ENCODE data around the gene C1QTNF8.
"Not testable (repeated sequence)": the region's sequence is repeated elsewhere in the genome, so short reads cannot be mapped to it uniquely, and the experiment has no call there.

C1QTNF8 gene

GRCh38 chr16:1093284-1094123, 2.5 kb downstream of the C1QTNF8 start:
- no peak for DNase-seq (ENCODE audit: low read depth)

- DNase-seq (ENCODE audit: low read depth) = not testable (repeated sequence)
Measured at GRCh38 chr16:1092685-1093283, 3.3 kb downstream of the C1QTNF8 start.

GRCh38 chr16:1091992-1092552, 4.0 kb downstream of the C1QTNF8 start:
- no peak for DNase-seq (ENCODE audit: low read depth)

GRCh38 chr16:1090620-1091587, 5.1 kb downstream of the C1QTNF8 start:
- no peak for DNase-seq (ENCODE audit: low read depth)

GRCh38 chr16:1089822-1090619, 6.0 kb downstream of the C1QTNF8 start:
- DNase-seq (ENCODE audit: low read depth) = no peak

GRCh38 chr16:1089439-1089821, 6.6 kb downstream of the C1QTNF8 start:
- DNase-seq (ENCODE audit: low read depth) = no peak

GRCh38 chr16:1088295-1089170, 7.5 kb downstream of the C1QTNF8 start:
- no peak for DNase-seq (ENCODE audit: low read depth)

- DNase-seq (ENCODE audit: low read depth) = not testable (repeated sequence)
Measured at GRCh38 chr16:1086443-1086842, 9.6 kb downstream of the C1QTNF8 start.

GRCh38 chr16:1084971-1085370, 11.1 kb downstream of the C1QTNF8 start:
- DNase-seq (ENCODE audit: low read depth) = no peak

DNA sequence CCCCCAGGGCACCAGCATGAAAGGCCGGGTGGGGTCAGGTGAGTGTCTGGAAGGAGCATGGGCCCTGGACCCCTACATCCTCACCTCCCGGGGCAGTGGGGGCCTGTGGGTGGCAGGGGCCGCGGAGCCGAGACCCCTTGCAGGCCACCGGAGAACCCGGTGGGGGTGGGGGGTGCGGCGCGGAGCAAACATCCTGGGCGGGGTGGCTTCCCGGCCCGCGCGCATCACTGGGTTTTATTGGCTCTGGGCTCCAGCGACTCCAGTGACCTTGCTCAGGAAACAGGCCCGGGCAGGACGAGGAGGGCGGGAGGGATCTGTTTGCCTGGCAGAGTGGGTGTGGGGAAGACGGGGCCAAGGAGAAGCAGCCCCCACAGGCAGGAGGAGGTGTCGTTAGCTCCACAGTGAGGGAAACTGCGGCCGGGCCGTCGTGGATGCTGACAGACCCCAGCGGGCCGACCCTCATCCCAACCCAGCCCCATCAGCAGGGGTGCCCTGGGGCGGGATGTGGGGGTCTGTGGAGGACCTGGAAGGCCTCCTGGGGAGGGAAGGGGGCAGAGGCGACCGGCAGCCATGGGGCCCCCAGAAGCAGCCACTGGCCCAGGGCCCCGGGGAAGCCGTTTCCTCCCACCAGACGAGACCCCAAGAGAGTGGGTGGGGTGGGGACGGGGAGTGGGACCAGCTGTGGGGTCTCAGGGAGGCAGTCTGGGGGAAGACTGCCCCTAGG, 12.9 kb downstream of the C1QTNF8 start:
- DNase-seq (ENCODE audit: low read depth) = no peak

GRCh38 chr16:1082266-1082951, 13.6 kb downstream of the C1QTNF8 start:
- peak; percentile 29 for DNase-seq (ENCODE audit: low read depth)

DNA sequence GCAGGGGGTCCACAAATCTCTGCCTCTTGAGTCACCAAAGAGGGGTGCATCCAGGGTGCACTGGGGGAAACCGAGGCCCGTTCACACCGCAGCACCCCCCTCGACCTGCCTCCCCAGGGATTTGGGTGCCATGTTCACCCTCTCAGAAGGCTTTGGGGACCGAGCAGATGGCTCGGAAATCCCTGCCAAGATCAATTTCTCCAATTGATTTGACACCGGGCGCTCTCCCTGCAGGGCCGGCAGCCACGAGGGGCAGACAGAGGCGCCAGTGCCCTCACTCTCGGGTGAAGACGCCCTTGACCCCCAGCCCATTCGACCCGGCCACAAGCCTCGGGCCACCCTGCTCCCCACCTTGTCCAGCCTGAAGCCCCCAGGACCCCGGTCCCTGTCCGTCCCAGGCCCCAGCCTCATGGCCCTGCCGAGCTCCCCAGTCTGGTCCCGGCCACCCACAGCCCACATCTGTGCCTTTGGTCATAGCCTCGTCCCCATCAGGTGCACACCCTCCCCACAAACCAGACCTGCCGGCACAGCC, 14.2 kb downstream of the C1QTNF8 start:
- no peak for DNase-seq (ENCODE audit: low read depth)

DNA sequence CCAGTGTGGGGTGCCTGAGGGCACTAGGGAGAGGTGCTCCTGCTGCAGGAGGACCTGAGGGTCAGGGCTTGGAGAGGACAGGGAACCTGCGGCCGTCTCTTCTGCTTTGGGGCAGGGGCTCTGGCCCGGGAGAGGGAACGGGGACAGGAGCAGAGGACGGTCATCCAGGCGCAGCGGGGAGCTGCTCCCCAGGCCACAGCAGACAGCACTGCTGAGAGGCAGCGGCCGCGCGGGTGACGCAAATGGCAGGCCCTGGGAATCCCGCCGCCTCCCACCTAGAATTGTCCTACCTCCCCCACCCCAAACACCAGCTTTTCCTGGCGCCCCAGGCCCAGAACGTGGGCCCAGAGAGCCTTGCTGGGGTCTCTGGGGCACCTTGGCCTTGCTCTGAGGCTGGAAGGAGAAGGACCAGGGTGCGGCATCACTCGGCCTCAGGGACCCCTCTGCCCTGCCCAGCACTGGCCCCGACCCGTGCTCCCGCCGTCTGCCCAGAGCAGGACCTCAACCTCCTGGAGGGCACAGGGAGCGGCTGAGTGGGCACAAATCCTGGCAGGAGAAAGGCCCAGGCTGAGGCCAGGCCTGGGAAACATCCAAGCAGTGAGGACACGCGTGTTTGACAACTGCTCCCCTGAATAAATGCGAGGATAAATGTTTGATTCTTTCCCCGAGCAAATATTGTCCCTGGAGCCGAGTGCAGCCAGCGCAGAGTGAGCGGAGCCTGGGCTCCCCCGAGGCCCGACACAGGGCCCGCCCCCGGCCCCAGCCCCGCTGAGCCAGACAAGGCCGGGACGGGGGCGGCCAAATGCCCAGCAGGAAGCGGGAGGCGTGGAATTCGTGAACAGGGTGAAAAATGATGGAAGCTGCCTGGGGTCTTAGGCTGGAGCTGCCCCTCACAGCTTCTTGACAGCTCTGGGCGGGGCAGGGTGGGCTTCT, 15.0 kb downstream of the C1QTNF8 start:
- no peak for DNase-seq (ENCODE audit: low read depth)

- no peak for DNase-seq (ENCODE audit: low read depth)
Measured at GRCh38 chr16:1079786-1080525, 16.1 kb downstream of the C1QTNF8 start.

DNA sequence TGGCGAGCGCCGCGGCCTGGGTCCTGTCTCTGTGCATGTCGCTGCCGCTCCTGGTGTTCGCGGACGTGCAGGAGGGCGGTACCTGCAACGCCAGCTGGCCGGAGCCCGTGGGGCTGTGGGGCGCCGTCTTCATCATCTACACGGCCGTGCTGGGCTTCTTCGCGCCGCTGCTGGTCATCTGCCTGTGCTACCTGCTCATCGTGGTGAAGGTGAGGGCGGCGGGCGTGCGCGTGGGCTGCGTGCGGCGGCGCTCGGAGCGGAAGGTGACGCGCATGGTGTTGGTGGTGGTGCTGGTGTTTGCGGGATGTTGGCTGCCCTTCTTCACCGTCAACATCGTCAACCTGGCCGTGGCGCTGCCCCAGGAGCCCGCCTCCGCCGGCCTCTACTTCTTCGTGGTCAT, 16.7 kb downstream of the C1QTNF8 start:
- DNase-seq (ENCODE audit: low read depth) = no peak

GRCh38 chr16:1078579-1079021, 17.4 kb downstream of the C1QTNF8 start:
- no peak for DNase-seq (ENCODE audit: low read depth)
